HepG2 (cell line): ENCODE measurements around the gene THRAP3. TPM values are rescaled to one million over a fixed set of nuclear protein-coding genes. Genes with fewer than 3 reads are reported as not detected.
A peak's percentile ranks its signal among the peaks of the same experiment; 100 is the strongest.

Experiments used
- ATAC-seq: fragments of 200-7000 bp; cut with Tn5 transposase; 3 replicates; pipeline ENCODE4 v1.9.1; 2020; ENCODE audit warnings: mild to moderate bottlenecking, moderate library complexity
- BruUV-seq: library from RNA; stranded (reverse); fragments of 400-500 nt; replicated peaks from 2 replicates; lab custom pipeline; 2021; lab: Mats Ljungman, UMichigan
- CTCF ChIA-PET: fragments of 300-600 bp; formaldehyde crosslinking; extraction: SDS; loops from one replicate; lab custom pipeline; 2021; ENCODE audit warnings: low total read pairs, inconsistent platforms, low intra/inter-chr PET ratio; lab: Yijun Ruan, JAX
- POLR2A ChIA-PET: fragments of 350-600 bp; sonication (Branson Sonifier 250); formaldehyde crosslinking; loops from one replicate; lab custom pipeline; 2020; ENCODE audit warnings: antibody characterized with exemption, inconsistent platforms; lab: Yijun Ruan, JAX
- DNase-seq: peaks from one replicate; pipeline ENCODE4 v3.0.0-alpha.2; 2015; ENCODE audit warnings: low spot score
- FAIRE-seq: peaks from 3 replicates; lab custom pipeline; 2011; peaks lifted over from hg19 to GRCh38; lab: Jason Lieb, UNC
- H2AFZ ChIP-seq: one replicate; pipeline ENCODE4 v1.6.1; 2011; ENCODE audit warnings: low read length, inconsistent platforms
- H3K27ac ChIP-seq: fragments of 300-600 bp; 3 replicates; pipeline ENCODE4 v1.8.0; 2011; ENCODE audit warnings: mixed run types, mild to moderate bottlenecking, mixed read lengths, low read length, inconsistent platforms; ENCODE audit not compliant: insufficient read depth; ENCODE audit errors: extremely low read length
- H3K27me3 ChIP-seq, 2 experiments: fragments of 200-600 bp in 1 of 2; 2 replicates in 1 of 2; 3 replicates in 1 of 2; pipeline versions ENCODE4 v1.6.0 to v1.8.0; 2011; ENCODE audit warnings: low read length in 2 of 2, mild to moderate bottlenecking in 2 of 2, moderate library complexity in 2 of 2, inconsistent platforms in 1 of 2; ENCODE audit not compliant: insufficient read depth in 2 of 2, control insufficient read depth in 1 of 2
- H3K36me3 ChIP-seq, 2 experiments: fragments of 200-600 bp in 1 of 2; replicated peaks in 1 of 2; 2 replicates in 1 of 2; 3 replicates in 1 of 2; pipeline versions ENCODE4 v1.5.1 to v1.8.0; 2011; ENCODE audit warnings: low read length in 2 of 2, inconsistent platforms in 1 of 2; ENCODE audit not compliant: insufficient read depth in 2 of 2, control insufficient read depth in 1 of 2
- H3K4me1 ChIP-seq: 2 replicates; pipeline ENCODE4 v1.5.1; 2012; ENCODE audit warnings: low read length, inconsistent platforms; ENCODE audit not compliant: insufficient read depth
- H3K4me2 ChIP-seq: 2 replicates; pipeline ENCODE4 v1.6.0; 2011; ENCODE audit warnings: low read depth, low read length, inconsistent platforms
- H3K4me3 ChIP-seq, 3 experiments: fragments of 200-600 bp in 1 of 3; sonication (generic), shearing (Covaris generic) in 1 of 3; replicated peaks in 1 of 3; 2 replicates each; pipeline ENCODE4 v1.5.1; 2011 to 2016; ENCODE audit warnings: low read length in 3 of 3, inconsistent platforms in 2 of 3, low read depth in 2 of 3, mild to moderate bottlenecking in 2 of 3, control low read depth in 1 of 3, mixed read lengths in 1 of 3; ENCODE audit not compliant: insufficient read depth in 1 of 3
- H3K79me2 ChIP-seq: one replicate; pipeline ENCODE4 v1.6.1; 2011; ENCODE audit warnings: low read length, inconsistent platforms; ENCODE audit not compliant: insufficient read depth
- H3K9ac ChIP-seq: 2 replicates; pipeline ENCODE4 v1.6.0; 2011; ENCODE audit warnings: mild to moderate bottlenecking, low read depth, low read length, inconsistent platforms; ENCODE audit not compliant: insufficient read depth
- H3K9me3 ChIP-seq: 2 replicates; pipeline ENCODE4 v1.5.1; 2012; ENCODE audit warnings: mild to moderate bottlenecking, low read length
- H4K20me1 ChIP-seq: 2 replicates; pipeline ENCODE4 v1.6.0; 2011; ENCODE audit warnings: inconsistent platforms, mild to moderate bottlenecking, low read length, moderate library complexity; ENCODE audit not compliant: insufficient read depth
- AGO2 ChIP-seq: fragments of 200-400 bp; formaldehyde crosslinking; optimal IDR thresholded peaks from 2 replicates; pipeline ENCODE3; 2017; ENCODE audit warnings: mild to moderate bottlenecking, low read depth, low read length, moderate library complexity
- MIER3 ChIP-seq: IDR thresholded peaks from 2 replicates; pipeline ENCODE4 v1.6.1; 2016; ENCODE audit warnings: missing compliant biosample characterization, borderline replicate concordance
- ZNF224 ChIP-seq: sonication (generic); formaldehyde crosslinking; IDR thresholded peaks from 2 replicates; pipeline ENCODE4 v1.5.0; 2020; ENCODE audit warnings: mild to moderate bottlenecking, missing genetic modification reagents
- ZNF446 ChIP-seq: sonication (generic); formaldehyde crosslinking; IDR thresholded peaks from 2 replicates; pipeline ENCODE4 v1.5.0; 2020; ENCODE audit warnings: mild to moderate bottlenecking, missing genetic modification reagents
- WGBS: methylation state at CpG from one replicate; pipeline ENCODE4 v1.1.6; 2017; ENCODE audit warnings: low lambda C conversion rate; 5-methylcytosine and 5-hydroxymethylcytosine counted together
- in situ Hi-C: cut with HindIII; loops from 2 replicates; pipeline ENCODE4 v1.10.0; 2017; ENCODE audit warnings: low pct_unique_long_range_greater_than_20kb; ENCODE audit not compliant: extremely low pct_ligation_motif_present
- intact Hi-C: fragments of 100-400 bp; cut with micrococcal nuclease; formaldehyde crosslinking; loops from one replicate; pipeline ENCODE4 v1.10.0; 2022; ENCODE audit not compliant: unreplicated experiment
- polyA plus RNA-seq, 8 experiments: library from polyadenylated mRNA; depleted of rRNA in 3 of 8; stranded (reverse) in 7 of 8; unstranded in 1 of 8; fragments of >200 nt; fragmentation: Illumina TruSeq in 4 of 8; extraction: Trizol in 4 of 8; gene quantifications; 2 replicates each; pipeline versions ENCODE4 v1.2.1 to v1.2.3, GENCODE V29; 2011 to 2016; ENCODE audit warnings: low read depth in 4 of 8, missing spikeins in 1 of 8, mixed read lengths in 1 of 8; ENCODE audit not compliant: insufficient read depth in 1 of 8
- total RNA-seq, 5 experiments: library from RNA; depleted of rRNA; stranded (reverse); fragments of >200 nt; fragmentation: Illumina TruSeq; extraction: Trizol; gene quantifications; 2 replicates each; pipeline ENCODE4 v1.2.3, GENCODE V29; 2016; ENCODE audit warnings: low read depth in 1 of 5
- TF ChIP-seq, protein P1 (sequence below): IDR thresholded peaks from 2 replicates; pipeline ENCODE4 v1.6.1; 2016
- TF ChIP-seq, protein P2 (sequence below): sonication (generic); formaldehyde crosslinking; IDR thresholded peaks from 2 replicates; pipeline ENCODE4 v1.8.1; 2023; ENCODE audit warnings: mild to moderate bottlenecking, inconsistent platforms, moderate library complexity, missing genetic modification reagents, borderline replicate concordance
- TF ChIP-seq, protein P3 (sequence below): sonication (generic); formaldehyde crosslinking; IDR thresholded peaks from 2 replicates; pipeline ENCODE4 v1.4.0; 2020; ENCODE audit warnings: missing genetic modification reagents

Gene THRAP3
- total and polyA plus RNA-seq, 2 of the 13 experiments (the other 11 are each of a cell fraction or from before 2014, with no cell fraction given), result 45.0 to 92.6 TPM

DNA sequence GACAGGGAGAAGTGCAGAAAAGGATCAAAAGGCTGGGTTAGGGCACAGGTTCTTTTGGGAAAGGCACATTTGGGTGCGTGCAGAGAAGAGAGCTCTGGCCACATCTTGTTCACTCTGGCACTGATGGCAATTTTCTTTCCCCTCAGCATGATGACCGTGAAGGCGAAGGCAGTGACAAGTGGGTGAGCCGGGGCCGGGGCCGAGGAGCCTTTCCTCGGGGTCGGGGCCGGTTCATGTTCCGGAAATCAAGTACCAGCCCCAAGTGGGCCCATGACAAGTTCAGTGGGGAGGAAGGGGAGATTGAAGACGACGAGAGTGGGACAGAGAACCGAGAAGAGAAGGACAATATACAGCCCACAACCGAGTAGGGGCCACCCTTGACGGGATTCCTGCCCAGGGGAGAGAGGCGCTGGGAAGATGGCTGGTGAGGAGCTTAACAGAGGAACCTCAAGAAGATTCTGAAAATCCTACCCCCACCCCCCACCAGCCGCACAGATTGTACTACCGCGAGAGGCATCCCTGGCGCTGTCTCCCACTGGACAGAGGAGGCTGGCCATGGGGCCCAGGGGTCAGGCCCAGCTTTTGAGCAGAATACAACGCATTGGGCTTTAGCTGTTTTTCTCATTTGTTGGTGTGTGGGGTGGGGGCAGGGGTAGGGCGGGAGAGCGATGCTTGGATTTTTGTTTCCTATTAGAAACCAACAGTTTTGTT is 79.6 kb downstream of the THRAP3 start:
- peaks cover 8% of the 10 kb centered on the region for H3K79me2 ChIP-seq
- CTCF ChIA-PET, result no interaction called here
- DNase-seq (no peak), ATAC-seq (no peak), FAIRE-seq (no peak)
- POLR2A ChIA-PET, result interaction anchor here (0.7 to 1.4 kb wide), 2 partner anchors 97 to 181 kb away, joined by 4 to 5 read pairs; no protein-coding TSS in a partner anchor
- no peak overlapping the region for H3K9ac ChIP-seq
- H3K4me2 ChIP-seq, result no peak overlapping the region
- BruUV-seq, result no TSS peak
- H3K4me1 ChIP-seq, result peaks cover 29% of the 10 kb centered on the region
- no peaks in the 10 kb centered on the region for H3K9me3 ChIP-seq
- TF ChIP-seq, protein P1, sequence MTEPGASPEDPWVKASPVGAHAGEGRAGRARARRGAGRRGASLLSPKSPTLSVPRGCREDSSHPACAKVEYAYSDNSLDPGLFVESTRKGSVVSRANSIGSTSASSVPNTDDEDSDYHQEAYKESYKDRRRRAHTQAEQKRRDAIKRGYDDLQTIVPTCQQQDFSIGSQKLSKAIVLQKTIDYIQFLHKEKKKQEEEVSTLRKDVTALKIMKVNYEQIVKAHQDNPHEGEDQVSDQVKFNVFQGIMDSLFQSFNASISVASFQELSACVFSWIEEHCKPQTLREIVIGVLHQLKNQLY (CRISPR knock-in tag), result no peak
- TF ChIP-seq AGO2 (peak; percentile 47), ZNF224 (no peak), MIER3 (CRISPR knock-in tag) (no peak), ZNF446 (no peak)
- TF ChIP-seq, protein P2, sequence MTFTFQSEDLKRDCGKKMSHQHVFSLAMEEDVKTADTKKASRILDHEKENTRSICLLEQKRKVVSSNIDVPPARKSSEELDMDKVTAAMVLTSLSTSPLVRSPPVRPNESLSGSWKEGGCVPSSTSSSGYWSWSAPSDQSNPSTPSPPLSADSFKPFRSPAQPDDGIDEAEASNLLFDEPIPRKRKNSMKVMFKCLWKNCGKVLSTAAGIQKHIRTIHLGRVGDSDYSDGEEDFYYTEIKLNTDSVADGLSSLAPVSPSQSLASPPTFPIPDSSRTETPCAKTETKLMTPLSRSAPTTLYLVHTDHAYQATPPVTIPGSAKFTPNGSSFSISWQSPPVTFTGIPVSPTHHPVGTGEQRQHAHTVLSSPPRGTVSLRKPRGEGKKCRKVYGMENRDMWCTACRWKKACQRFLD (CRISPR knock-in tag), result no peak
- TF ChIP-seq, protein P3, sequence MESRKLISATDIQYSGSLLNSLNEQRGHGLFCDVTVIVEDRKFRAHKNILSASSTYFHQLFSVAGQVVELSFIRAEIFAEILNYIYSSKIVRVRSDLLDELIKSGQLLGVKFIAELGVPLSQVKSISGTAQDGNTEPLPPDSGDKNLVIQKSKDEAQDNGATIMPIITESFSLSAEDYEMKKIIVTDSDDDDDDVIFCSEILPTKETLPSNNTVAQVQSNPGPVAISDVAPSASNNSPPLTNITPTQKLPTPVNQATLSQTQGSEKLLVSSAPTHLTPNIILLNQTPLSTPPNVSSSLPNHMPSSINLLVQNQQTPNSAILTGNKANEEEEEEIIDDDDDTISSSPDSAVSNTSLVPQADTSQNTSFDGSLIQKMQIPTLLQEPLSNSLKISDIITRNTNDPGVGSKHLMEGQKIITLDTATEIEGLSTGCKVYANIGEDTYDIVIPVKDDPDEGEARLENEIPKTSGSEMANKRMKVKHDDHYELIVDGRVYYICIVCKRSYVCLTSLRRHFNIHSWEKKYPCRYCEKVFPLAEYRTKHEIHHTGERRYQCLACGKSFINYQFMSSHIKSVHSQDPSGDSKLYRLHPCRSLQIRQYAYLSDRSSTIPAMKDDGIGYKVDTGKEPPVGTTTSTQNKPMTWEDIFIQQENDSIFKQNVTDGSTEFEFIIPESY, result peak; percentile 36; the same call in 1 of the 2 replicates
- H4K20me1 ChIP-seq, result no peaks in the 10 kb centered on the region; the same call in 1 of the 2 replicates
- H3K27me3 ChIP-seq, result no peaks in the 10 kb centered on the region
- H3K27ac ChIP-seq, result no peak overlapping the region
- WGBS, result 96% methylated on average over 23 of the region's 23 CpGs
- in situ Hi-C loops (no loop called here), intact Hi-C loops (no loop called here)
- H3K36me3 ChIP-seq, result peaks cover 29 to 54% of the 10 kb centered on the region in 2 experiments
- H3K4me3 ChIP-seq, result no peak overlapping the region
- H2AFZ ChIP-seq, result no peak overlapping the region
